H9 (cell line): Measurements from ENCODE around the gene HIBCH. TPM values are rescaled to one million over a fixed set of nuclear protein-coding genes. Genes with fewer than 3 reads are reported as not detected.

ENCODE experiments used
- DNase-seq: peaks from one replicate; pipeline ENCODE4 v3.0.0-alpha.2; 2017
- H2AFZ ChIP-seq: one replicate; pipeline ENCODE4 v1.6.1; 2013; ENCODE audit warnings: mild to moderate bottlenecking, low read length, control low read depth, moderate library complexity
- H2AK5ac ChIP-seq: 2 replicates; pipeline ENCODE4 v1.6.1; 2013; ENCODE audit warnings: low read length, control low read depth, mixed read lengths; ENCODE audit not compliant: insufficient read length
- H2BK120ac ChIP-seq: one replicate; pipeline ENCODE4 v1.6.1; 2013; ENCODE audit warnings: low read depth, mild to moderate bottlenecking, low read length, control low read depth, inconsistent platforms; ENCODE audit not compliant: poor library complexity, severe bottlenecking
- H2BK12ac ChIP-seq: 2 replicates; pipeline ENCODE4 v1.6.1; 2013; ENCODE audit warnings: low read length, control low read depth, mixed read lengths, low read depth; ENCODE audit not compliant: insufficient read length
- H2BK15ac ChIP-seq: 2 replicates; pipeline ENCODE4 v1.6.1; 2013; ENCODE audit warnings: low read depth, low read length, control low read depth
- H2BK20ac ChIP-seq: one replicate; pipeline ENCODE4 v1.6.1; 2013; ENCODE audit warnings: low read depth, mild to moderate bottlenecking, low read length, control low read depth, inconsistent platforms; ENCODE audit not compliant: poor library complexity, severe bottlenecking
- H2BK5ac ChIP-seq: 2 replicates; pipeline ENCODE4 v1.6.1; 2013; ENCODE audit warnings: low read length, control low read depth, mixed read lengths; ENCODE audit not compliant: insufficient read length
- H3K14ac ChIP-seq: 2 replicates; pipeline ENCODE4 v1.6.1; 2013; ENCODE audit warnings: low read length, control low read depth; ENCODE audit not compliant: insufficient read depth
- H3K18ac ChIP-seq: 2 replicates; pipeline ENCODE4 v1.6.1; 2013; ENCODE audit warnings: low read depth, mild to moderate bottlenecking, mixed read lengths, low read length, control low read depth; ENCODE audit not compliant: insufficient read length
- H3K23ac ChIP-seq: 2 replicates; pipeline ENCODE4 v1.6.1; 2013; ENCODE audit warnings: low read length, control low read depth, mixed read lengths, low read depth; ENCODE audit not compliant: insufficient read length
- H3K23me2 ChIP-seq: 2 replicates; pipeline ENCODE4 v1.6.1; 2013; ENCODE audit warnings: low read depth, mild to moderate bottlenecking, mixed read lengths, low read length, control low read depth; ENCODE audit not compliant: insufficient read length, poor library complexity, severe bottlenecking
- H3K27ac ChIP-seq: 2 replicates; pipeline ENCODE4 v1.5.1; 2013; ENCODE audit warnings: low read length, control low read depth, mixed read lengths, low read depth; ENCODE audit not compliant: insufficient read length
- H3K27me3 ChIP-seq: 2 replicates; pipeline ENCODE4 v1.6.1; 2013; ENCODE audit warnings: low read length, control low read depth, inconsistent platforms; ENCODE audit not compliant: insufficient read depth
- H3K4ac ChIP-seq: 2 replicates; pipeline ENCODE4 v1.6.1; 2013; ENCODE audit warnings: low read depth, mild to moderate bottlenecking, control low read depth, inconsistent platforms, low read length, moderate library complexity
- H3K4me1 ChIP-seq: 2 replicates; pipeline ENCODE4 v1.6.1; 2013; ENCODE audit warnings: low read length, control low read depth, inconsistent platforms; ENCODE audit not compliant: insufficient read depth
- H3K4me2 ChIP-seq: 2 replicates; pipeline ENCODE4 v1.6.1; 2013; ENCODE audit warnings: low read length, control low read depth, mixed read lengths; ENCODE audit not compliant: insufficient read length, insufficient read depth
- H3K56ac ChIP-seq: 2 replicates; pipeline ENCODE4 v1.6.1; 2013; ENCODE audit warnings: low read depth, mild to moderate bottlenecking, mixed read lengths, low read length, control low read depth; ENCODE audit not compliant: insufficient read length
- H3K79me1 ChIP-seq: 2 replicates; pipeline ENCODE4 v1.6.1; 2013; ENCODE audit warnings: low read depth, mild to moderate bottlenecking, moderate library complexity, low read length, control low read depth, inconsistent platforms; ENCODE audit not compliant: insufficient read depth, poor library complexity, severe bottlenecking
- H3K79me2 ChIP-seq: 2 replicates; pipeline ENCODE4 v1.6.1; 2013; ENCODE audit warnings: low read length, control low read depth, inconsistent platforms; ENCODE audit not compliant: insufficient read depth
- H3K9ac ChIP-seq: 2 replicates; pipeline ENCODE4 v1.6.1; 2013; ENCODE audit warnings: low read length, control low read depth, mixed read lengths; ENCODE audit not compliant: insufficient read length; ENCODE audit errors: extremely low read depth
- H3K9me3 ChIP-seq: one replicate; pipeline ENCODE4 v1.6.1; 2013; ENCODE audit warnings: low read depth, low read length, inconsistent platforms; ENCODE audit not compliant: control insufficient read depth
- H3T11ph ChIP-seq: one replicate; pipeline ENCODE4 v1.6.1; 2013; ENCODE audit warnings: mild to moderate bottlenecking, low read length, control low read depth, inconsistent platforms
- H4K20me1 ChIP-seq: one replicate; pipeline ENCODE4 v1.6.1; 2013; ENCODE audit not compliant: control insufficient read depth, insufficient read length, insufficient read depth
- H4K5ac ChIP-seq: 2 replicates; pipeline ENCODE4 v1.6.1; 2013; ENCODE audit warnings: low read depth, mild to moderate bottlenecking, mixed read lengths, low read length, control low read depth; ENCODE audit not compliant: insufficient read length
- H4K8ac ChIP-seq: replicated peaks from 2 replicates; pipeline ENCODE4 v1.6.1; 2013; ENCODE audit warnings: low read length, control low read depth, mixed read lengths, low read depth; ENCODE audit not compliant: insufficient read length
- H4K91ac ChIP-seq: 2 replicates; pipeline ENCODE4 v1.6.1; 2013; ENCODE audit warnings: low read depth, mild to moderate bottlenecking, moderate library complexity, mixed read lengths, low read length, control low read depth; ENCODE audit not compliant: insufficient read length
- H3K27ac Mint-ChIP-seq, 3 experiments: 2 replicates in 2 of 3; 3 replicates in 1 of 3; pipeline ENCODE4 v1.8.0; 2020 to 2021; ENCODE audit warnings: mixed read lengths in 3 of 3, mild to moderate bottlenecking in 1 of 3, moderate library complexity in 1 of 3
- H3K27me3 Mint-ChIP-seq: 2 replicates; pipeline ENCODE4 v1.8.0; 2021; ENCODE audit warnings: low read depth, mild to moderate bottlenecking, moderate library complexity, mixed read lengths
- H3K36me3 Mint-ChIP-seq, 3 experiments: 2 replicates in 2 of 3; 3 replicates in 1 of 3; pipeline ENCODE4 v1.8.0; 2020 to 2021; ENCODE audit warnings: low read depth in 3 of 3, mixed read lengths in 3 of 3; ENCODE audit not compliant: insufficient read depth in 1 of 3
- H3K4me1 Mint-ChIP-seq, 2 experiments: 2 replicates each; pipeline ENCODE4 v1.8.0; 2020; ENCODE audit warnings: mixed read lengths in 2 of 2
- H3K4me3 Mint-ChIP-seq, 2 experiments: 2 replicates in 1 of 2; 3 replicates in 1 of 2; pipeline ENCODE4 v1.8.0; 2020 to 2021; ENCODE audit warnings: mild to moderate bottlenecking in 2 of 2, mixed read lengths in 2 of 2, moderate library complexity in 1 of 2
- H3K9me3 Mint-ChIP-seq, 2 experiments: 2 replicates in 1 of 2; 3 replicates in 1 of 2; pipeline ENCODE4 v1.8.0; 2020; ENCODE audit warnings: mild to moderate bottlenecking in 2 of 2, mixed read lengths in 2 of 2, moderate library complexity in 1 of 2
- CTCF ChIP-seq: fragments of 200-600 bp; sonication (generic); conservative IDR thresholded peaks from 3 replicates; pipeline ENCODE4 v1.8.0; 2021; ENCODE audit warnings: antibody characterized with exemption, mild to moderate bottlenecking
- WGBS: extraction: QIAGEN DNeasy Blood & Tissue Kit; methylation state at CpG from one replicate; pipeline ENCODE4 v1.1.7; 2013; ENCODE audit warnings: missing lambda C conversion rate, low lambda C conversion rate, mixed read lengths; ENCODE audit not compliant: insufficient read length; ENCODE audit errors: extremely low coverage; 5-methylcytosine and 5-hydroxymethylcytosine counted together
- total RNA-seq: library from RNA; stranded (reverse); gene quantifications from 2 replicates; pipeline ENCODE4 v1.2.1, GENCODE V29; 2021

Gene HIBCH
- total RNA-seq, 1 experiment from 2014 or later = 28.0 TPM

- no peaks in the 10 kb centered on the region; a peak in 1 of 5 replicates for H3K9me3 Mint-ChIP-seq
- no peaks in the 10 kb centered on the region for H4K20me1 ChIP-seq
- H3K9me3 ChIP-seq = no peaks in the 10 kb centered on the region
- no peak for TF ChIP-seq CTCF
- H2BK20ac ChIP-seq = no peak overlapping the region
- H3K4me1 Mint-ChIP-seq = peaks cover 14 to 16% of the 10 kb centered on the region in 2 experiments
- H3K14ac ChIP-seq = no peak overlapping the region
- no peak for DNase-seq
- no peak overlapping the region for H3K9ac ChIP-seq
- no peak overlapping the region for H3K27ac ChIP-seq
- H3K23me2 ChIP-seq = peaks cover 6% of the 10 kb centered on the region
- peaks cover 2% of the 10 kb centered on the region; the same call in 1 of the 2 replicates for H3K4me1 ChIP-seq
- no peak overlapping the region for H4K8ac ChIP-seq
- H3T11ph ChIP-seq = no peak overlapping the region
- no peak overlapping the region for H2BK120ac ChIP-seq
- H3K79me2 ChIP-seq = no peaks in the 10 kb centered on the region
- H3K27me3 ChIP-seq = no peaks in the 10 kb centered on the region
- H3K4ac ChIP-seq = no peak overlapping the region
- no peak overlapping the region for H4K91ac ChIP-seq
- peaks cover 18% of the 10 kb centered on the region for H3K27me3 Mint-ChIP-seq
- no peak overlapping the region for H4K5ac ChIP-seq
- peaks cover 0 to under 1% (median 0%) of the 10 kb centered on the region in 3 experiments; a peak in 1 of 7 replicates for H3K36me3 Mint-ChIP-seq
- no peak overlapping the region for H2BK12ac ChIP-seq
- H3K4me3 Mint-ChIP-seq = no peak overlapping the region
- no CpG with 5 or more reads among the region's 1 CpG for WGBS
- H3K18ac ChIP-seq = no peak overlapping the region
- no peak overlapping the region for H3K56ac ChIP-seq
- no peak overlapping the region for H3K23ac ChIP-seq
- no peak overlapping the region for H2AFZ ChIP-seq
- H3K79me1 ChIP-seq = no peaks in the 10 kb centered on the region
- no peak overlapping the region for H2BK5ac ChIP-seq
- no peak overlapping the region for H2AK5ac ChIP-seq
- H2BK15ac ChIP-seq = no peak overlapping the region
- no peak overlapping the region for H3K27ac Mint-ChIP-seq
- no peak overlapping the region for H3K4me2 ChIP-seq
Observed at GRCh38 chr2:190339394-190339793, 19.8 kb upstream of the HIBCH start.
